Vagina (tissue), 2 donors: ENCODE data around the gene IRX4.

Experiments
- POLR2A ChIP-seq, 2 donors: fragments of 450-650 bp; IDR thresholded peaks; one replicate each; pipeline ENCODE4 v1.6.1; 2017; ENCODE audit warnings: antibody characterized with exemption in 2 of 2, mild to moderate bottlenecking in 2 of 2, moderate library complexity in 2 of 2
- POLR2AphosphoS5 ChIP-seq, 2 donors: sonication (generic); formaldehyde crosslinking; IDR thresholded peaks; one replicate each; pipeline ENCODE4 v1.9.0; 2017; ENCODE audit warnings: antibody characterized with exemption in 2 of 2, mild to moderate bottlenecking in 2 of 2, low read depth in 1 of 2; ENCODE audit not compliant: insufficient read depth in 1 of 2
- TF ChIP-seq, protein P1 (sequence below), 3 experiments: fragments of 450-650 bp in 2 of 3; fragments of 200-600 bp in 1 of 3; sonication (generic) in 1 of 3; IDR thresholded peaks; one replicate each; pipeline ENCODE4 v1.5.1; 2017 to 2019; ENCODE audit warnings: antibody characterized with exemption in 3 of 3, mild to moderate bottlenecking in 2 of 3, moderate library complexity in 2 of 3

GRCh38 chr5:1899201-1899600, 16.5 kb upstream of the IRX4 start:
- TF ChIP-seq POLR2A (IDR thresholded peaks at IDR 0.05) (no peak), POLR2AphosphoS5 (IDR thresholded peaks at IDR 0.05; ENCODE audit: insufficient read depth in 1 of 2, low read depth in 1 of 2) (no peak)
- TF ChIP-seq, protein P1, sequence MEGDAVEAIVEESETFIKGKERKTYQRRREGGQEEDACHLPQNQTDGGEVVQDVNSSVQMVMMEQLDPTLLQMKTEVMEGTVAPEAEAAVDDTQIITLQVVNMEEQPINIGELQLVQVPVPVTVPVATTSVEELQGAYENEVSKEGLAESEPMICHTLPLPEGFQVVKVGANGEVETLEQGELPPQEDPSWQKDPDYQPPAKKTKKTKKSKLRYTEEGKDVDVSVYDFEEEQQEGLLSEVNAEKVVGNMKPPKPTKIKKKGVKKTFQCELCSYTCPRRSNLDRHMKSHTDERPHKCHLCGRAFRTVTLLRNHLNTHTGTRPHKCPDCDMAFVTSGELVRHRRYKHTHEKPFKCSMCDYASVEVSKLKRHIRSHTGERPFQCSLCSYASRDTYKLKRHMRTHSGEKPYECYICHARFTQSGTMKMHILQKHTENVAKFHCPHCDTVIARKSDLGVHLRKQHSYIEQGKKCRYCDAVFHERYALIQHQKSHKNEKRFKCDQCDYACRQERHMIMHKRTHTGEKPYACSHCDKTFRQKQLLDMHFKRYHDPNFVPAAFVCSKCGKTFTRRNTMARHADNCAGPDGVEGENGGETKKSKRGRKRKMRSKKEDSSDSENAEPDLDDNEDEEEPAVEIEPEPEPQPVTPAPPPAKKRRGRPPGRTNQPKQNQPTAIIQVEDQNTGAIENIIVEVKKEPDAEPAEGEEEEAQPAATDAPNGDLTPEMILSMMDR (IDR thresholded peaks at IDR 0.05) = no peak
